SK-N-SH (cell line): ENCODE data around the gene PABPN1. TPM values are rescaled to one million over a fixed set of nuclear protein-coding genes. Genes with fewer than 3 reads are reported as not detected.
A peak's percentile ranks its signal among the peaks of the same experiment; 100 is the strongest.

Source experiments
- CHD2 ChIP-seq: fragments of 150-350 bp; IDR thresholded peaks from 2 replicates; pipeline ENCODE4 v1.6.1; 2018; ENCODE audit warnings: low read length; ENCODE audit not compliant: partially characterized antibody
- EP300 ChIP-seq, 2 experiments: IDR thresholded peaks; 2 replicates each; pipeline versions ENCODE4 v1.4.0 to v1.6.1; 2012; ENCODE audit warnings: borderline replicate concordance in 1 of 2, low read depth in 1 of 2, low read length in 1 of 2
- FOSL2 ChIP-seq: IDR thresholded peaks from 2 replicates; pipeline ENCODE4 v1.4.0; 2012; ENCODE audit warnings: low read depth, mild to moderate bottlenecking, moderate library complexity, borderline replicate concordance
- FOXM1 ChIP-seq: IDR thresholded peaks from 2 replicates; pipeline ENCODE4 v1.4.0; 2012; ENCODE audit warnings: low read depth, mild to moderate bottlenecking
- GABPA ChIP-seq: IDR thresholded peaks from 2 replicates; pipeline ENCODE4 v1.4.0; 2012; ENCODE audit warnings: low read depth, mild to moderate bottlenecking
- GATA2 ChIP-seq: sonication (generic); formaldehyde crosslinking; IDR thresholded peaks from 2 replicates; pipeline ENCODE4 v1.5.0; 2020; ENCODE audit warnings: mild to moderate bottlenecking, missing genetic modification reagents
- IRF3 ChIP-seq: fragments of 150-350 bp; IDR thresholded peaks from 2 replicates; pipeline ENCODE4 v1.6.1; 2016; ENCODE audit warnings: mild to moderate bottlenecking, low read depth, low read length
- JUND ChIP-seq: IDR thresholded peaks from 2 replicates; pipeline ENCODE4 v1.4.0; 2012
- MEF2A ChIP-seq: IDR thresholded peaks from 2 replicates; pipeline ENCODE4 v1.4.0; 2012; ENCODE audit warnings: low read depth, borderline replicate concordance
- MXI1 ChIP-seq: IDR thresholded peaks from 2 replicates; pipeline ENCODE4 v1.6.1; 2012; ENCODE audit warnings: mild to moderate bottlenecking, low read depth, low read length, improper control_type of control experiment
- NRF1 ChIP-seq: IDR thresholded peaks from 2 replicates; pipeline ENCODE4 v1.6.1; 2012; ENCODE audit warnings: low read depth, mild to moderate bottlenecking, low read length
- PBX3 ChIP-seq: IDR thresholded peaks from 2 replicates; pipeline ENCODE4; 2012
- POLR2AphosphoS5 ChIP-seq: IDR thresholded peaks from 2 replicates; pipeline ENCODE4 v1.6.1; 2012; ENCODE audit warnings: low read depth, low read length
- RAD21 ChIP-seq: IDR thresholded peaks from 2 replicates; pipeline ENCODE4 v1.6.1; 2012; ENCODE audit warnings: mild to moderate bottlenecking, low read length
- RCOR1 ChIP-seq: fragments of 150-350 bp; IDR thresholded peaks from 2 replicates; pipeline ENCODE4 v1.6.1; 2017; ENCODE audit warnings: antibody characterized with exemption, low read length
- REST ChIP-seq: IDR thresholded peaks from 2 replicates; pipeline ENCODE4 v1.6.1; 2012; ENCODE audit warnings: mild to moderate bottlenecking, low read depth, low read length, moderate library complexity
- RFX5 ChIP-seq: IDR thresholded peaks from 2 replicates; pipeline ENCODE4 v1.6.1; 2012; ENCODE audit warnings: mild to moderate bottlenecking, improper control_type of control experiment, low read length
- RXRA ChIP-seq: IDR thresholded peaks from 2 replicates; pipeline ENCODE4 v1.4.0; 2012; ENCODE audit warnings: low read depth, mild to moderate bottlenecking, borderline replicate concordance
- SMC3 ChIP-seq: IDR thresholded peaks from 2 replicates; pipeline ENCODE4 v1.6.1; 2012; ENCODE audit warnings: low read depth, low read length, improper control_type of control experiment
- TAF1 ChIP-seq: IDR thresholded peaks from 2 replicates; pipeline ENCODE4 v1.6.1; 2012; ENCODE audit warnings: low read depth, mild to moderate bottlenecking, low read length, moderate library complexity, borderline replicate concordance
- TCF12 ChIP-seq: IDR thresholded peaks from 2 replicates; pipeline ENCODE4 v1.4.0; 2012
- TEAD4 ChIP-seq: IDR thresholded peaks from 2 replicates; pipeline ENCODE4 v1.4.0; 2012; ENCODE audit warnings: mild to moderate bottlenecking, borderline replicate concordance; ENCODE audit not compliant: insufficient read depth
- USF2 ChIP-seq: fragments of 150-350 bp; IDR thresholded peaks from 2 replicates; pipeline ENCODE4 v1.6.1; 2017; ENCODE audit warnings: antibody characterized with exemption, low read length, low read depth, borderline replicate concordance
- YY1 ChIP-seq: IDR thresholded peaks from 2 replicates; pipeline ENCODE4 v1.4.0; 2012; ENCODE audit warnings: low read depth, mild to moderate bottlenecking
- ZBTB33 ChIP-seq: IDR thresholded peaks from 2 replicates; pipeline ENCODE4 v1.4.0; 2012; ENCODE audit warnings: low read depth, borderline replicate concordance
- polyA plus RNA-seq, 3 experiments: library from polyadenylated mRNA; depleted of rRNA; stranded (reverse); fragments of >200 nt; gene quantifications; 2 replicates each; pipeline ENCODE4 v1.2.3, GENCODE V29; 2012

Gene PABPN1
- polyA plus RNA-seq, 1 of the 3 experiments (the other 2 are of a cell fraction), result 266 TPM

- no peak for TF ChIP-seq ZBTB33
- TF ChIP-seq MXI1, result peak; percentile 94
- peak; percentile 9; the same call in 1 of the 2 replicates for TF ChIP-seq RFX5
- no peak for TF ChIP-seq RXRA
- TF ChIP-seq SMC3, result peak; percentile 19; the same call in 1 of the 2 replicates
- no peak for TF ChIP-seq POLR2AphosphoS5
- 0 out of 2 replicates have a peak, but pooled peaks have one; percentile 8 for TF ChIP-seq RAD21
- peak; percentile 11 for TF ChIP-seq CHD2
- no peak for TF ChIP-seq GATA2 (CRISPR knock-in tag)
- no peak for TF ChIP-seq YY1
- 0 out of 4 replicates have a peak, but pooled peaks of 1 of the 2 experiments have one; percentile 4 for TF ChIP-seq EP300 (IDR thresholded peaks at IDR 0.05; ENCODE audit: borderline replicate concordance in 1 of 2, low read depth in 1 of 2, low read length in 1 of 2)
- 0 out of 2 replicates have a peak, but pooled peaks have one; percentile 31 for TF ChIP-seq TAF1
- no peak for TF ChIP-seq IRF3
- no peak for TF ChIP-seq MEF2A
- TF ChIP-seq RCOR1, result no peak
- no peak for TF ChIP-seq GABPA
- TF ChIP-seq TCF12, result no peak
- TF ChIP-seq JUND, result no peak
- peak; percentile 82 for TF ChIP-seq NRF1
- TF ChIP-seq FOXM1, result no peak
- no peak; the same call in 1 of the 2 replicates for TF ChIP-seq USF2
- no peak for TF ChIP-seq REST
- no peak for TF ChIP-seq FOSL2
- no peak for TF ChIP-seq TEAD4
- TF ChIP-seq PBX3, result peak; percentile 2; the same call in 1 of the 2 replicates
Measured at GRCh38 chr14:23301288-23301968, 19.8 kb upstream of the PABPN1 start (continued).
